Measurements from ENCODE around the gene CLK3.

DNA sequence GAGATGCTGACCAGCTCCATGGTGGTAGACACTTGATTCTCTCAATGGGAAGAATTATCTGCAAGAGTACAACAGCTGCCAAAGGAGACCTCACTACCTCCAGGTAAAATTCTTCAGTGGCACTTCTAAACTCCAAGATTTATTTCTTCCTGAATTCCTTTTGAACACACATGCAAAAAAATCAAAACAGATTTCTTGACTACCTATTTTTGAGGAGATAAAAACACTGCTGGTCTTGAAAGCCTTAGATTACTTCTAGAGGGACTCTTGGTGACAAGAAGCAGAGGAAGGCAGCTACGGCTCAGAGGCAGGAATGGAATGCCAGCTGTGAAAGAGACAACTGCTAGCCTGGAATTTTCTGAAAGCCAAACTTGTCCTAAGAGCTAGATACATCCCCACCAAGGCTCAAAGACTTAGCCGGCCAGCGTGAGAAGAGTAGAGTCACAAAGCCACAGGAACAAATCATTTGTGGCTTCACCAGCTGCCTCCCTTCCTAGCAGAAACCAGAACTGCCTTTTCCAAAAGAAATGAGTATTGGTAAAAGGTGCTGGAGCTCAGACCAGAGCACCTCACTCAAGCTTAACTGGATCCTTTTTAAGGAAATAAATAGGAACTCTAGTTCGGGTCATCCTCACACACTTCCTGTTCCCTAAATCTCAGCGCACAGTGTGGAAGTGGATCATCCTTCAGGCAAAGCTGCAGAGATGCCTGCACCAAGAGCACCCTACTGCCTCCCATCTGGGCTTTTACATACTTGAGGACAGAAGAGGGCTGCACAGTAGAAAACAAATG is 32.6 kb downstream of the CLK3 start:
- no peak for TF ChIP-seq CTCF (IDR thresholded peaks at IDR 0.05)
- TF ChIP-seq POLR2A (IDR thresholded peaks at IDR 0.05), result no peak
- TF ChIP-seq POLR2AphosphoS5 (IDR thresholded peaks at IDR 0.05; ENCODE audit: insufficient read depth in 1 of 2, low read depth in 1 of 2), result no peak

Data from vagina (tissue), 2 donors.